NCI-H510A treated with DMSO at 0.1 percent for 48 hours (cell line): ENCODE measurements around the gene KHK.
"Not testable (repeated sequence)": the region's sequence is repeated elsewhere in the genome, so short reads cannot be mapped to it uniquely, and the experiment has no call there.

ENCODE experiments used
- DNase-seq: peaks from one replicate; lab custom pipeline; 2025; lab: John Stamatoyannopoulos, UW

Gene KHK

DNA sequence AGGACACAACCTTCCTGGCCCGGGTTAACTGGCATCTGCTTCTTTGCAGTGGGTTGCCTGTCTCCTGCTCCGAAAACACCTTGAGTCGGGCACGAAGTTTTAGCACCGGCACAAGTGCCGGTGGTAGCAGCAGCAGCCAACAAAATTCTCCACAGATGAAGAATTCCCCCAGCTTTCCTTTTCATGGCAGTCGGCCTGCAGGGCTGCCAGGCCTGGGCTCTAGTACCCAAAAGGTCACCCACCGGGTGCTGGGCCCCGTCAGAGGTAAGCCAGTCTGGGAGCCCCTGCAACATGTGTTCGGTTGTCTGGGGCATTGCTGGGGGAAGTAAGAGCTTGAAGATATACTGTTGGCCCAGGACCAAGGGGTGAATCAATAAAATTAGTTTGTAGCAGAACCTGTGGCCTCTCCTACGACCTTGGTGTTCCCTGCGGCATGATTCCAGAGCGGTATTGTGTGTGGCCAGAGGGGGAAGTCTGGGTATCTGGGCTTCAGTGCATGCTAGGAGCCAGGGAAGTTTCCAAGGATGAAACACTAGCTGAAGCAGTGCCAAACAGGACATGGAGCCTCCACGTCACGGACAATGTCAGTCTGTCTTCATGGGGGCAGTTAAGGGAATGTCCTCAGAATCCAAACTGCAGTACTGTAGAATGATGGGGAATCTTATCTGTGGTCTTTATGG lies 27.3 kb upstream of the KHK start:
- no peak for DNase-seq

DNA sequence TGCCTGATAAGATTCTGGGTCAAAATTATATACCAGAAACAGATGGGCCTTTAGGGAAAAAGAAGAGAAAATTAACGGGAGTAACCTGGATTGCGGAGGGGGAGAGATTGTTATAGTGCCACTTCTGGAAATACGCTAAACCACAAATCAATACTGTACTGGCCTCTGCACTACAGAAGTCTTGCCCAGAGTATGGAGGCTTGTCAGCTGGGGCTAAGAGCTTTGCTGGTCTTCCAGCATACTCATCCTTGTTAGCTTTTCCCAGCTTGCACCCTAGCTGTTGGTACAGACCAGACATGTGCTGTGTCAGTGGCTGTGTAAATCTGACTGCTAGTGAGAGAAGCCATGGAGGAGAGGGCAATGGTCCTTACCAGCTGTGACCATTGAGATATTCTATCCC lies 26.2 kb upstream of the KHK start:
- no peak for DNase-seq

DNA sequence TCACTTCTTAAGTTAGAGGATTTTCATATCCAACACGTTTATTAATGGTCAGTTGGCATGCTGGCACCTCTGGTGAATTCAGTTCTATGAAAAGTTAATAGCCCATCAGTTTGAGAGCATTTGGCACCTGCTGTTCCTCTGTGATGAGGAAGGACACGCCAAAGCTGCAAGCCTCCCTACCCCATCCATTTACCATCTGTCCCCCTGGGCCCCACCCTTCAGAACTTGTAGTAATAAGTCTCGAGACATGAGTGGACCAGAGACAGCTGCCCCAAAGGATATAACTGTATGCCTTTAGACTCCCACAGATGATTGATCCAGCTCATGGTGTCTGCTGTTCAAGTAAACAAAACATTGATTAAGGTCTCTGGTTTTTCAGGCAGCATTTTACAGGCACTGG lies 21.4 kb upstream of the KHK start:
- no peak for DNase-seq

DNA sequence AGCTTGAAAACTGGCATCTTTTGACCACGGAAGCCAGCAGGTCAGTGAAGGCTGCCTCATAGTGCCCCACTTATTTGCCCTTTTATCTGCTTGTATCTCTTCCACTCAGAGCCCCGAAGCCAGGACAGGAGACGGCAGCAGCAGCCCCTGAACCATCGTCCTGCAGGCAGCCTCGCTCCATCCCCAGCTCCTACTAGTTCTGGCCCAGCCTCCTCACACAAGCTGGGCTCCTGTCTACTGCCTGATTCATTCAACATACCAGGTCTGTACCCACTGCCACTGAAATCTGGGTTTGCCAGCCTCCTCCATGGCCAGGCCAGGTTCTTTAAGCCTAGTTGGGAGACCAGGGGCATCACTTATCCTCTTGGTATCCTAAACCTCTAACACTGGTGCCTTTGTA lies 19.2 kb upstream of the KHK start:
- DNase-seq = no peak

DNA sequence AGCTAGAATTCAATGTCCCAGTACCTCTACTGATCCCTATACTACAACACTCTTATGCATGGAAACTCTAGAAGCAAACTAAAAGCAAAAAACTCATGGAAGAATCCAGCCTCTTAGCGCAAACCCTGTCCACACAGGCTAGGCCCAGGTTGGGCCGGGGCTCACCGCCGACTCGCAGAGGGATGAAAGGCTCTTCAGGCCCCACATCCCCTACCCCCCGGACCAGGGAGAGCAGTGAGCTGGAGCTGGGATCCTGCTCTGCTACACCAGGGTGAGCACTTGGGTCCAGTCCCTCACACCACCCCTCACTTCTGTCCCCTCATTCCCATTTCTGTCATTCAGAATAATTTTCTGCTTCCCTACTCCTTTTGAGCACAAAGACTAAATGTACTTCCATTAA lies 17.1 kb upstream of the KHK start:
- no peak for DNase-seq

DNA sequence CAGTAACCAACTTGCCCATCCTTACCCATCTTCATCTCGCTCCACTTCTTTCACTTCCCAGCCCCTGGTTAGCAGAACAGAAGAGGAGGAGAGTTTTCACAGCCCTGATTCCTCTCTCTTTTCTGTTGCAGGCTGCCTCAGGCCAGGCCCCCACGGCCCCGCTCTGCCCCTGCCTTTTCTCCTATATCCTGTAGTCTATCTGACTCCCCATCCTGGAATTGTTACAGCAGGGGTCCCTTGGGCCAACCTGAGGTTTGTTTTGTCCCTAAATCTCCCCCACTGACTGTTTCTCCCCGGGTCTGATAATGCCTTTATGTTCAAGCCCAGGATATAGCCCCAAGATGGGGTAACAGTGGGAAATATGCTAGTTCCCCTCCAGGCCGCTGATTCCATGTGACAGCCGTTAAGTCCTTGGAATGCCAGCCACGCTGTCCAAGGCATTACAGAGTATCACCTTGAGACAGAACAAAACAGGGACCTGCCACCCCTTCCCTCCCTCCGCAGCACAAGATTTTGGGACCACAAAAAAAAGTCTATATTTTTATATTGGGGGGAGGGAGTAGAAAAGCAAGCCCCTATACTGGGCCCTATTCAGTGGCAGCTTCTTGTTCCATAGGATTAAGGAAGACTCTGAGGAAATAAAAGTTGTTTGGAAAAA lies 16.5 kb upstream of the KHK start:
- no peak for DNase-seq

DNA sequence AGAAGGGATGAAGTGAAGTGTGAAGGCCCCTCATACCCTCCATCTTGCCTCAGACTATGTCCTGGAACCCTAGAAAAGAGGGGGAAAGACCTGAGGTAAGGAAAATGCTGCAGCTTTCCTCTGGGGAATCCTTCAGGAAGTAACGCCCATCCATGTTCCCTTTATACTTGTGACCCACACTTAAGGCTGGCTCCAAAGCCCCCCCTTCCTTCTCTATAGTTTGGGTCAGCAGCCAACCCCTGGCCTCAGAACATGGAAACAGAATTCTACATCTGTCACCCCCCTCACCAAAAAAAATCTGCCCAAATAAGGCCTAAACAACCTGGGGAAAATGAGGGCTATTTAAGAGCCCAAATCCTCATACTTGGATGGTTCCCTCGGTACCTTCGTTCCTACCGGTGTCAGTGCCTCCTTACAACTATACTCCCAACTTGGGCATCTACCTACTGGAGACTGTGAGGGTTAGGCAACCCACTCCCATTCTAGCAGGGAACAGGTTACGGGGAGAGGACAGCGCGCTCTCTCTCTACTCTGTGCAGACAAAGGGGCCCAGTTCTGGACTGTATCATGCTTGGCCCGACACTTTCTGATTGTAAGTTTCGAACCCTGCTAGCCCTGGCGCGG lies 15.8 kb upstream of the KHK start:
- no peak for DNase-seq

DNA sequence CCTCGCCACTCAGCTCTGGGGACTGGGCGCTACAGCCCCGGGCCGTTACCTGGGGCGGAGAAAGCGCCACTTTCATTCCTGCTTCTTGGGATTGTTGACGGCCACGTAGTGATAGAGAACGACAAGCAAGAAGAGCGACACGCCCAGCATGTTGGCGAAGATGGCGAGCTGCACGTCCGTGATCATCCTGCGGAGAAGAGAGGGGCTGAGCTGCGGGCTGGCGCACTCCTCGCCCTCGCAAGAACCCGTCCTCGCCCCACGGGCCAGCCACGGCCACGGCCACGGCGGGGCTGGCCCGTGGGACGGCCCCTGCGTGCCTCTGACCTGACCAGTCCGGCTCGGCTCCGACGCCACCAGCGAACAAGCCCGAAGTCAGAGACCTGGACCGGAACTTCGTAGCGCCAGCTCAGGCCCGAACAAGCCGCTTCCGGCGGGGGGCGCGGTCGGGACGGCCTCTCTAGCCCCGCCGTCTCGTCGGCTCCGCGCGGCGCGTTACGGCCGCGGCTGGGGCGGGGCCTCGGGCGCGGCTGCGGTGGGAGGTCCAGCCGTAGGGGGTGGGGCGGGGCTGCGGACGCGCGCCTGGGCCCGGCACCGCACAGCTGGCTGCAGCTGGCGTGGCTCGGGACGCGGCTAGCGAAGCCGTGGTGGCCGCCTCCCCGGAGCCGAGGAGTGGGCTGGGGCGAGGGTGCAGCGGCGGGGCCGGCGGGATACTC lies 15.1 kb upstream of the KHK start, which contains the start of gene OST4:
OST4 (minus strand) TSS at position 378 of the 713 bp plus-strand sequence.
- peak; percentile 76 for DNase-seq

DNA sequence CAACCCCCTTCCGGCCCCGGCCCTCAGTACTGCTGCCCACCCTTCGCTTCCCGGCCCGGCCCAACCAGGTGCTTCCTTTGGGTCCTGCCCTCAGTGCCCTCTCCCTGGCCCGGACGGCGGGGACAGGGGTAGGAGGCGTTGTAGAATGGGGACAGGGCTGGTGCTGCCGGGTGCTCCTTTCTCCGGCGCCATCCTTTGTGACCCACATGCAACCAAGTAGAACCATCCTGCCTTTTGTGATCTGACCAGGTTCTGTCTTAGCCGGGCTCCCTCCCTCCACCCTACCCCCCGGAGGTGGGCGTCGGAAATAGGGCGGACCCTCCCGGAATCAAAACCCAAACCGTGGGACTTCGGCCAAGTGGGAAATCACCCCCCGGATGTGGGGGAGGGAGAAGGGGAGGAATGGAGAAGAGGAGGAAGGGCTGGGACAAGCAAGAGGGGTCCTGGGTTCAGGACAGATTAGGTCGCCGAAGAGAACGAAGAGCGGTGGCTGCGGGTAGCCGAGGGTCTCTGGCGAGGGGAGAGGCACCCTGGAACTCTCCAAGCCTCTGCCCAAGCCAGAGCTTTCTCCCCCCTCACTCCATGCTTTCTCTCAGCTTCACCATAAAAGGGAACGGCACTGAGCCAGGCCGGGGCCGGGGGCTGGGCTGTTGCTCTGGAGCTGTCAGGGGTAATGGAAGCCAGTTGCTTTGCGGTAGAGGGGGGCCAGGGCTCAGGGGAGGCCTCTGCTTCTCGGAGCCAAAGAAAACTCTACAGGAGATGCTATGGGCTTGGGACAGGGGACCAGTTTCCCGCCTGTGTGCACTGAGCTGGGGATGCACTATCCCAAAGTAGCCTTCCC lies 14.4 kb upstream of the KHK start:
- DNase-seq = peak; percentile 14

DNA sequence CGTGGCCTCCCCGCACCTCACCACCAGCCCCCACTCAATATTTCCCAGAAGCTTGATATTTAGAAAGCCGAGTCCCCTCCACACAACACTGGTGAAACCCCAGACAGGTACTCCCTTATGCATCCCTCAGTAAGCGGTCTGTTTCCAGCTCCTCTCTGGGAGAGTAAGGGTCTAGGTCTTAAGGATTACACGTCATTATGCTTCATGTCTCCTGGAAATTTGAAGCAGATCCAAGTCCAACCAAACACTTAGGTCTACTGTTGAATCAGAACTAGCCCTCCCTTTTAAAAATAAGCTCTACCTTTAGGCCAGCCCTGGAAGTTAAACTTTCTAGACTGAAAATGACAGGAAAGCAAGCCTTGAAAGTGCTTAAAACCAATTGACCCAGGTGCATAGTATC lies 13.7 kb upstream of the KHK start:
- no peak for DNase-seq

DNA sequence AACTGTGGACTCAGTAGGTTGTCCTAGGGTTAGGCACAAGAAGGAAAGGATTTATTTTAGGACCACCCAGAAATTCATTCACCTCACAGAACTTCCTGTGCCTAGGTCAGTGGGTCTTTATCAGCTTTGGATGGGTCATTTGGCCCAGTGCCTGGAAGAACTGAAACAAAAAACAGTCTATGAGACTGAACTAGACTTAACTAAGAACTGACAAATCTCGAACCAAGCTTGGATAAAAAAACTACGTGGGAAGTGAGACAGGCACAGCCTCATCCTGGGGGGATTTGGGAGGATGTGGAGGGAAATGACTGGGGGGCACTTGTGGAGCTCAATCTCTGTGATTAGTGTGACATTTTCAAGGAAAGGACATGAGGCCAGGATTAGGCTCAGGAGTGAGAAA lies 12.8 kb upstream of the KHK start:
- DNase-seq = no peak

DNA sequence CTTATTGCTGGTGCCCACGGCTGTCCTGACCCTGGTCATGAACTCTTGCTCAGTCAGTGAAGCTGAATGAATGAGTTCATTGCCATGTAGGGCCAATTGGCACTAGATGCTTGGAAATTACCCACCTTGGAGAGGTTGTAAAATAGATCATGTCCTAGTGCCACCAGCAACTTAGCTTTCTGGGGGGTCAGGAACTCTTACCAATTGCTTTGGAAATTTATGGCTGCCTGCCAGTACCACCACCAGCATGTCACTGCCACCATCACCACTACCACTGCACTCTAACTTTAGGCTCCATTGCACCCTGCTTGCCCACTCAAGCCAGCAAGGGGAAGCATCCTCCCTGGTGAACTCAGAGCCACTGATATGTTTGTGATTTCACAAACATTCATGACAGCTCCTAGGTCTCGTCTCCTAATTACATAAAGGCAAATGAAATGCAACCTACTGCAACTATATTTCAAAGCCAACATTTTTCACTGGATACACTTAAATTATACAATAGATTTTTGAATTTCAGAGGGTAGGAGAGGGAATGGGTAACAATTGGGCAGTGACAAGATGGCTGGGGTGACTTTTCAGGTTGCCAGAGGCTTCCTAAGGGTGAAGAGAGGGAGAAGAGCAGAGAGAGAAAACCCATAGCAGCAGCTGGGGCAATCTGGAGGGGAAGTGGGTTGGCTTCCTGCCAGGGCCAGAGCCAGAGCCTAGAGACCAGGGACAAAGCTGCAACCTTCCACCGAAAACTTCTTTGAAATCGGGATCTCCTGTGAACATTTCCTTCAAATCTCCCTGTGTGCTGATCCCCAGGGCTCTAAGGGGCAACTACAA lies 11.6 kb upstream of the KHK start:
- peak; percentile 68 for DNase-seq

DNA sequence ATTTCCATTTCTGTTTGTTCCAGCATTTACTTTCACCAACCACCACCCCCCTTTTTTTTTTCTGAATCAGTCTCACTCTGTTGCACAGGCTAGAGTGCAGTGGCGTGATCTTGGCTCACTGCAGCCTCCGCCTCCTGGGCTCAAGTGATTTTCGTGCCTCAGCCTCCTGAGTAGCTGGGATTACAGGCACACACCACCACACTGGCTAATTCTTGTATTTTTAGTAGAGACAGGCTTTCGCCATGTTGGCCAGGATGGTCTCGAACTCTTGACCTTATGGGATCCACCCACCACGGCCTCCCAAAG lies 11.1 kb upstream of the KHK start:
- not testable (repeated sequence) for DNase-seq

DNA sequence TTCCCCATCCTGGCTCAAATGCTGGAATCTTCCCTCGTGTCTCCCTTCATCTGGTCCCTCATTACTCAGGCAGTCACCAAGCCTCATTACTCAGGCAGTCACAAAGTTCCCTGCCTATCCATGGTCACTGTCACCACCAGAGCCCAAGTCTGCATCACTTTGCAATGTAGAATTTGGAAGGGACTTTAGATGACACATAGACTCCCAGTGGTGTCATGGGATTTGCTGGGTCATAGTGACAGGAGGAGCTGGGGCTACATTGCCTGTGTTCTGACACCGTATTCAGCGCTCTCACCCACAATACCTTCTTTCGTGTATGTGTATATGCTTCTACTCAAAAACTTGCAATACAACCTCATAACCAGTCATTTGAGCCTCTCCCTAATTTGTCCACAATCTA lies 10.2 kb upstream of the KHK start:
- no peak for DNase-seq

DNA sequence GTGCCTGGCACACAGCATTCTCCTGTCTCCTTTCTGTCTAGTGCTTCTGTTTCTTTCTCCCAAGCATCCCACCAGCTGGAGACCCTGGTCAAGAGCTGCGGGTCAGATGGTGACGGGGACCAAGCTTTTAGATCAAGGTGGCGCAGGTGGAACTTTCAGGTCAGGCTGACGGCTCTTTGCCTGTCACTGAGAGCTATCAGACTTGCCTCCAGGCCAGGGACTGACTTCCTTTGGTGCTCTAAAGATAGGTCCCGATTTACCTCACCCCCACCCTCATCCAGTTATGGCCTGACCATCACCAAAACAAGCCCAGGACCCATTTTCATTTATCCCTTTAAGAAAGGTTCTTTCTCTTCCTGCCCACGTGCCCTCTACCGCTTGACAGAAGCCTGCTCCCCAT lies 9.3 kb upstream of the KHK start:
- no peak for DNase-seq

DNA sequence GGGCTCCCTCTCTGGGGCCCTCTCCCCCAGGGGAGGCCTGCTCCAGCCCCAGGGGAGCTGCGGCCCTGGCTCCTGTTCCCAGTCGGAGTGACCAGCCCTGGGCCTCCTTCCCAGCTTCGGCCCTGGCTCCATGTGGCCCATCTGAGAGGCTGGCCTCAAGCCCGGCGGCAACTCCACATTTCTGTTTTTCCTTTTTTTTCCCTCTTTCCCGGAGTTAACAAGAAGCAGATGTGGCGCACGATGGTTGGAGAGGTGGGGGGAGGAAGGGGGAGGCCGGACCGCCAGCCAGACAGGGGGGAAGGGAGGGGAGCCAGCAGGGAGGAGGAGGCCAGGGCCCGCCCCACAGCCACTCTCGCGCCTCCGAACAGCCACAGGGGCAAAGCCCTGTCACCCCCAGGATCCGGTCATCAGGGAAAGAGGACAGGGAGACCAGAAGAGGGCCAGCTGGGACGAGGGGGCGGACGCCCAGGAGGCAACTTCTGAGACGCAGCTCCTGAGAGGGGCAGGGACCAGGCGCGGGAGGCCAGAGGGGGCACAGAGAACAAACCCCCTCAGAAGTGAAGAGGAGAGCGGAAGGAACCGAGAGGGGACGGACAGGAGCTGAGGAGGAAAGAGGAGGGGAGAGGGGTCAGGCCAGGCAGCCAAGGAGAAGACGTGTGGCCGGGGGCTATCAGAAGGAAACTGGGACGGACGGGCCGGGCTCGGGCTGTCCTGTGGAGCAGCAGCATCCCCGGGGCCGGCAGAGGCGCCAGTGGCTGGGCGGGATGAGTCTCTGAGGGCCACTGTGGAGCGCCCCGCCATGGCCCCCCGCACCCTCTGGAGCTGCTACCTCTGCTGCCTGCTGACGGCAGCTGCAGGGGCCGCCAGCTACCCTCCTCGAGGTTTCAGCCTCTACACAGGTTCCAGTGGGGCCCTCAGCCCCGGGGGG lies 8.0 kb upstream of the KHK start, which contains the start of gene EMILIN1:
EMILIN1 (plus strand) TSS at position 349 of the 928 bp plus-strand sequence; CDS start at position 800, 451 bp downstream.
- no peak for DNase-seq

DNA sequence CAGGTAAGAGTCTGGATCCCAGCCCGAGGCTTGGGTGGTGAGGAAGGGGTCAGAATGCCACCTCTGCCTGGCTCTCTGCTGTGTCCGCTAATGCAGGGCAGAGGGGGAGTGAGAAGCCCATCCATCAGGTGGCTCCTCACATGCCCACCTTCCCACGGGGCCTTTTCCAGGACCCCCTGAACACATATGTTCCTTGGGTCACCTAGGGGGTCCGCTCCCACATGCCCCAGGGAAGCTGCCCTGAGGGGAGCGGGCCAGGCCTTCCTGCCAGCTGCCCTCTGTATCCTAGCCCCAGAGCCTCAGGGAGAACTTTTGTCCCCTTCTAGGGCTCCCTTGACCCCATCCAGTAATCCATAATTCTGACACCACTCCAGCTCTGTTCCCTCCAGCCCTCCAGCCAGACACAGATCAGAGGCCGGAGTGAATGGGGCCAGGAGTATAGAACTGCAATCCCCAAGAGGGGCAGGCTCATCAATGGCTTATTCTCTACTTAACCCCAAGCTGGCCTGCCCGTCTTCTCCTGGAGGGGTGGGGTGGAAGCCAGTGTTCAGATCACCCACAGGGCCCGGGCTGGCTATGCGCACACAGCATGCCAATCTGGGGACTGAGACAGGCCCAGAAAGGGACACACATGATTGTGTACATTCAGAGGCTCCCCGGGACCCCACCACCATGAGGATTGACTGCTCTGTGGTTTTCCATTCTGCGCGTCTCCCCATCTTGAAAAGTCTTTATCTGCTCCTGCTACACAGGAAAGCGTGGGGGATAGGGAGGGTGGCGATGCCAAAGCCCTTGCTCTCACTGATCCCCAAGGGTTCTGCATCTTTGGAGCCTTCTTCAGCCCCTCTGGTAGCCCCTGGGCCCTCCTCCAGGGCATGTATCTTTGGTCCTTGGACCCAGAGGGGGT lies 7.1 kb upstream of the KHK start:
- DNase-seq = no peak

DNA sequence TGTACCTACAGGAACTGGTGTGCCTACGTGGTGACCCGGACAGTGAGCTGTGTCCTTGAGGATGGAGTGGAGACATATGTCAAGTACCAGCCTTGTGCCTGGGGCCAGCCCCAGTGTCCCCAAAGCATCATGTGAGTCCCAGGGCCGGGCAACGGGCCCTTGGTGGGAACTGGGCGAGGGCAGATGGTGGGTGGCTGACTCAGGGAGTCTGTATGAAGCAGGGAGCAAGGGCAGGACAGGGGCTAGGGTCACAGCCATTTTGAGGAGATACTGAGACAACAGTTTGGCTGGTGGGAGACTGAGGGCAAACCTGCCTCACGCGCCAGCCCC lies 6.5 kb upstream of the KHK start:
- DNase-seq = no peak

DNA sequence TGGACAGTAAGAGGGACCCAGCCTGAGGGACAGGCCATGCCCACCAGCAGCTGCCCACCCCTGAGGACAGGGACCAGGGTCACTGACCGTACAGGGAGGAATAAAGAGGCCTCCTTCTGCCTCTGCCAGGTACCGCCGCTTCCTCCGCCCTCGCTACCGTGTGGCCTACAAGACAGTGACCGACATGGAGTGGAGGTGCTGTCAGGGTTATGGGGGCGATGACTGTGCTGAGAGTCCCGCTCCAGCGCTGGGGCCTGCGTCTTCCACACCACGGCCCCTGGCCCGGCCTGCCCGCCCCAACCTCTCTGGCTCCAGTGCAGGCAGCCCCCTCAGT lies 6.0 kb upstream of the KHK start:
- DNase-seq = no peak
